Kidney tubule cell (primary cell): Measurements from ENCODE around the gene ATXN7L3.

ENCODE experiments used
- DNase-seq: peaks from one replicate; pipeline ENCODE4 v3.0.0-alpha.2; 2018; ENCODE audit warnings: low spot score

Gene ATXN7L3

GRCh38 chr17:44218344-44219107 lies 18.8 kb upstream of the ATXN7L3 start:
- peak; percentile 94 for DNase-seq

GRCh38 chr17:44217738-44218343 lies 18.2 kb upstream of the ATXN7L3 start:
- DNase-seq, result no peak

- DNase-seq, result no peak
Observed at GRCh38 chr17:44216694-44217093, 17.0 kb upstream of the ATXN7L3 start.

GRCh38 chr17:44216173-44216572 lies 16.5 kb upstream of the ATXN7L3 start:
- no peak for DNase-seq

- no peak for DNase-seq
Observed at GRCh38 chr17:44214896-44215295, 15.2 kb upstream of the ATXN7L3 start.

- DNase-seq, result no peak
Observed at GRCh38 chr17:44214230-44214494, 14.5 kb upstream of the ATXN7L3 start.

GRCh38 chr17:44213403-44214229 lies 13.9 kb upstream of the ATXN7L3 start:
- no peak for DNase-seq

- DNase-seq, result no peak
Observed at GRCh38 chr17:44212507-44213402, 13.1 kb upstream of the ATXN7L3 start.

GRCh38 chr17:44211281-44212265 lies 11.9 kb upstream of the ATXN7L3 start:
- DNase-seq, result no peak

- DNase-seq, result peak; percentile 77
Observed at GRCh38 chr17:44210342-44211192, 10.9 kb upstream of the ATXN7L3 start.

- DNase-seq, result peak; percentile 68
Observed at GRCh38 chr17:44209786-44210341, 10.2 kb upstream of the ATXN7L3 start.

- DNase-seq, result no peak
Observed at GRCh38 chr17:44207743-44208142, 8.1 kb upstream of the ATXN7L3 start.

- no peak for DNase-seq
Observed at GRCh38 chr17:44207319-44207718, 7.6 kb upstream of the ATXN7L3 start.

GRCh38 chr17:44206825-44207155 lies 7.1 kb upstream of the ATXN7L3 start:
- no peak for DNase-seq

- no peak for DNase-seq
Observed at GRCh38 chr17:44205962-44206824, 6.5 kb upstream of the ATXN7L3 start.

GRCh38 chr17:44204441-44204882 lies 4.8 kb upstream of the ATXN7L3 start:
- no peak for DNase-seq

- DNase-seq, result peak; percentile 52
Observed at GRCh38 chr17:44203731-44204440, 4.2 kb upstream of the ATXN7L3 start.

GRCh38 chr17:44202756-44203155 lies 3.1 kb upstream of the ATXN7L3 start:
- DNase-seq, result no peak
